Stimulated activated CD8-positive, alpha-beta memory T cell treated with anti-CD3 and anti-CD28 coated beads, Interleukin-12 subunit alpha, Interleukin-12 subunit beta, amount 100 ng/mL, for 1 hour (primary cell): ENCODE measurements around the gene SMG6.
"Not testable (repeated sequence)": the region's sequence is repeated elsewhere in the genome, so short reads cannot be mapped to it uniquely, and the experiment has no call there.

Experiments used
- DNase-seq: peaks from one replicate; pipeline ENCODE4 v3.0.0-alpha.2; 2020; ENCODE audit warnings: low read depth

The SMG6 gene

GRCh38 chr17:2263183-2264066 lies 40.2 kb downstream of the SMG6 start:
- no peak for DNase-seq

GRCh38 chr17:2262135-2262587 lies 41.4 kb downstream of the SMG6 start:
- no peak for DNase-seq

DNA sequence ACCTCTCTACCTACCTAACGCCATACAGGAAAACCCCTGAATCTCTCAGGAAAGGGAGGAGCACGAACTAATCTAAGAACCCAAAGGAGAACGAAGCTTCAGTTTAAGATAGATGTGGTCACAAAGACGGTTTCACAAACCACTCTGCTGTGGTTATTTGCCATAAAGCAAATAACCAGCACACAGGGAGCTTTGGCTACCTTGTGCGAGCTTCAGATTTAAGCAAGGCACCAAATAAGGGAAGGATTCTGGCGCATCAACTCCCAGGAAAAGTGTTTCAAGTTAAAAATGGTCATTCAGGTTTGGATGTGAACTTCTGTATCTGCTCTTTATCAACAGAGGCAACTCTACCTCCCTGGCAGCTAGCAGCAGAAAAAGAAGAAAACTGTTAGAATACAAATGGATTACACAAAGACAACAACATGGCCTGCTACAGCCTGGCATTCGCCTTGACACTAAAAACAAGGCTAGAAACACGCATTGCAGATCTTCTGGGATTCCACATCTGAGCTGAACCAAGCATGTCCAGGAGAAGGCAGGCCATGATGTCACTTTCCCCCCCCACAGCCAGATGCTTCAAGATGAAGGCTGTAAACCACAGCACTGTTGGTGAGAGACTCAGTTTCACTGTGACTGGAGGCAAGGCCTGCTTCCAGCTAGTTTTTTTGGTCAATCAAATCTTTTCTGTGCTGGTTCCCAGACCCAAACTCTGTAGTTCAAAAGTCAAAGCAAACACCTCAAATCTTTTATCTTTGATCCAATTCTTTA lies 43.6 kb downstream of the SMG6 start:
- no peak for DNase-seq

DNA sequence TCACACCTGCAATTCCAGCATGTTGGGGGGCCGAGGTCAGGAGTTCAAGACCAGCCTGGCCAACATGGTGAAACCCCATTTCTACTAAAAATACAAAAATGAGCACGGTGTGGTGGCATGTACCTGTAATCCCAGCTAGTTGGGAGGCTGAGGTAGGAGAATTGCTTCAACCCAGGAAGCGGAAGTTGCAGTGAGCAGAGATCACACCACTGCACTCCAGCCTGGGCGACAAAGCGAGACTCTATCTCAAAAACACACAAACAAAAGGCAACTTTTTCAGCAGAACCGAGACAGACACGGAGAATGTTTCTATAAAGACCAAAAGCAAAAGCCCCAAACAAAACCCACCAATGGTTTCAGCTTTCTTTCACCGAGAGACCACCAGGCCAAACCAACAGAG lies 44.8 kb downstream of the SMG6 start:
- not testable (repeated sequence) for DNase-seq

DNA sequence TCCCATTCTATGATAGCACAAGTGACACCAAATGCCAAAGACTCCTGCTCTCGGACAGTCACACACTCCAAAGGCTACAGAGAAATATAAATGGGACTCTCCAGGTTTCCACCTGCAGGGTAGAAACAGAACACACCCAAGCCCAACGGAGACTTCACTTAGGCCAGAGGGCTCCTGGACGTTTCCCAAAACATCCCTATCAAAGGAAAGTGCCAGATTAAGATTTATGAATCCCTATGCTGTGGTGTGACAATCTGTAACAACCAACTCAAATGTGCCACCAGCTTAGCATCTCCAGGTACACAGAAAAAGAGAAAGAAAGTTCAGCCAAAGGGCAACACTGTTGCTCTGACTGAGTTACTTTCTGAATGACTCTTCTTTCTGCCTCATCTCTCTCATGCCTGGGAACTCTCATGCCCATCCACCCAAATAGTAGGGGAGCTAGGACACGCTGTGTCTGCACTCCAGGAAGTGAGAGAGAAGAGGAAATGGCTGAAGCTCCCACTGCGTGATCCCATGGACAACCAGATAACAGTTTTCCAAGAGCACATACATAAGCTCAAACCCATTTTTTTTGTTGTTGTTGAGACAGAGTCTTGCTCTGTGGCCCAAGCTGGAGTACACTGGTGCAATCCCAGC lies 49.7 kb downstream of the SMG6 start:
- DNase-seq = no peak

GRCh38 chr17:2253362-2253761 lies 50.2 kb downstream of the SMG6 start:
- DNase-seq = no peak

DNA sequence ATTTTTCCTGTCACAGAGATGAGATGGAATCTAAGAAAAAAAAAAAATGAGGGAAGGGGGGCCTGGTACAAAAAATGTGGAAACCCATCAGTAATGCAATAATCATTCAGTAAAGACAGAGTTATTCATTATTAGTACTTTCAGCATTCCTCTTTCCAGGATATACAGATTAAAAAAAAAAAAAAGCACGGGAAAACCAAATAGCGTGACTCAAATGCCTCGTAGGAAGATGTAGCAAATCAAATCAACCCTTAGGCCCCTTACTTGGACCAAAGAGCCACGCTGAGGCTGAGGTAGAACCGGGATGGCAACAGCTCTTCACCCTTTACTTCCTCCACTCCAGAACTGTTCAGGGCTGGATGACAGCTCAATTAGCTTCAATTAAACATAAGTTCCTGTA lies 52.5 kb downstream of the SMG6 start:
- no peak for DNase-seq

DNA sequence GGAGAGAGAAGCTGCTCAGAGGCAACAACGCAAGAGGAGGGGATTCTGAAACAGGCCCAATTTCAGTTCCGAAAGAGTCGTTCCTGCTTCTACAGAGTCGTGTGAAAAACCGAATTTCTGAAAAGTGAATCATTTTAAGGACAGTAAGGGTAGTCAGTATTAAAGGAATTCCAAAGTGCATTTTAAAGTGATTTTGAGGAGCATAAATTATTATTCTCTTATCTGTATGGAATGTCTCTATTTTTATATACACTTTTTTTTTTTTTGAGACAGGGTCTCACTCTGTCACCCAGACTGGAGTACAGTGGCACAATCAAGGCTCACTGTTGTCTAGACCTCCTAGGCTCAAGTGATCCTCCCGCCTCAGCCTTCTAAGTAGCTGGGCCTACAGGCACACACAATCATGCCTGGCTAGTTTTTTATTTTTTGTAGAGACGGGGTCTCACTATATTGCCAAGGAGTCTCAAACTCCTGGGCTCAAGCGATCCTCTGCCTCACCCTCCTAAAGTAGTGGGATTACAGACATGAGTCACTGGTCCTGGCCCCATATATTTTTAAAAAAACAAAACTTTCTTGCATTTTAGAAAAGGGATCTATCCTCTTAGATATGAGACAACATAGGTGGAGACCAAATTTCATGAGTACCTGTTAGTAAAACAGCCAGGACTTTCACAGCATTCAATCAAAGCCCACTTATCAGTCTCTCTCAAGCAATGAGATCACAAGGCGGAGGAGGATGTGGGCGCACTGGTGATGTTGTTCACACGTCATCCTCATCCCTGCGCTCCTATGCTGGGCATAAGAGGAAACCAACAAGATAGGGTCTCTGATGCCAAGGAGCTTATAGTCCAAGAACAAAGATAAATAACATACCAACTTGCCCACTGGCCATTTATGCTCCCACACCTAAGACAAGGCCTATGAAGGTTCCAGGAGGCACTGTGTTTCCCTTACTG lies 53.2 kb downstream of the SMG6 start:
- DNase-seq = peak; percentile 20

- DNase-seq = no peak
Measured at GRCh38 chr17:2247005-2247404, 56.6 kb downstream of the SMG6 start.

DNA sequence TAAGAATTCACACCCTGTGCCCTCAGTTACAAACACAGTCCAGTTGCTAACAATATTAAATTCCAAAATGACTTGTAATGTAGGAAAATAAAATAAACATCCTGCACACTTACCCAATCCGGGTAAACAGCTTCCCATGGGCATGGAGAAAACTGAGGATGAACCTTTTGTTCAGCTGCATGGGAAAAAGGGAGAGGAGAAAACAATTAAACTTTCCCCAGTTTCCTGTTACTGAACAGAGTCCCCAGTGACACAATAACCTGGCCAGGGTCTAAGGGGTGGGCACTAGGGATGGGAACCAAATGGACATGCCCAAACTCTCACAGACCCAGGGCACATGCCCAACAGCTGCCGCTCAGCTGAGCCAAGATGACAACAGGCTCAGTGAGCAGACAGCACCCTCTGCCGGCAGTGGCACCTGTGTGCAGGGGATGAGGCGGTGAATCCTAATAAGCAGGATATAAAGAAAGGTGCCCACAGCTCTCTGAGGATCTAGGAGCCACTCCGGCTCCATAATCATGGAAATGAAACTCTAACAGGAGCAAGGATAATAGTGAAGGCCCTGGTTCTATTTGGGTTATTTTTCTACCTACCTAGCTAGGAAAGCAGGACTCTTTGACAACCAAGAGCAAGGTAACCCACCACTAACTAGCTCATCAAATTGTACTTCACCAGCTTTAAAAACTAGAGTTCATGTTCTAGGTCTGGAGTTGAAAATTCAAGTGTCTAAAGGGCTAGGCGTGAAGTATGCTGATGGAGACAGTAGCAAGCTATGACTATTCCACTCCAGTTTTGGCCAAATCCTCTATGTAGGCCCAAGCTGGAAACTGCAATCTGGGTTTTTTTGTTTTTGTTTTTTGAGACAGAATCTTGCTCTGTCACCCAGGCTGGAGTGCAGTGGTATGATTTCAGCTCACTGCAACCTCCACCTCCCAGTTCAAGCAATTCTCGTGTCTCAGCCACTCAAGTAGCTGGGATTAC lies 58.8 kb downstream of the SMG6 start:
- peak; percentile 76 for DNase-seq

- DNase-seq = no peak
Measured at GRCh38 chr17:2243953-2244352, 59.6 kb downstream of the SMG6 start.

DNA sequence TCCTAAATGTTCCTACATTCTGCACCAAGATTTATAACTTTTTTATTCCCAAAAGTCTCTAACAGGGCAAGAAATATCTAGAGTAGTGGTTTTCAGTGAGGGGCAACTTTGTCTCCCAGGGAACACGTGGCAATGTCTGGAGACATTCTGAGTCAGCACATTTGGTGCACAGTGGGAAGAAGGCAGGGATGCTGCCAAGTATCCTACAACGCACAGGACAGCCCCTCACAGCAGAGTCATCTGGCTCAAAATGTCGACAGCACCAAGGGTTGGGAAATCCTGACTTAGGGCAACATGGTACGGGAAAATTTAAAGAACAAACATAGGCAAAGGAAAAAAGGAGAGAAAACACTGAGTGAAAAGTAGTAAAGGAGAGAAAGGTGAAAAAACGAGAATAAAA lies 61.8 kb downstream of the SMG6 start:
- DNase-seq = no peak

DNA sequence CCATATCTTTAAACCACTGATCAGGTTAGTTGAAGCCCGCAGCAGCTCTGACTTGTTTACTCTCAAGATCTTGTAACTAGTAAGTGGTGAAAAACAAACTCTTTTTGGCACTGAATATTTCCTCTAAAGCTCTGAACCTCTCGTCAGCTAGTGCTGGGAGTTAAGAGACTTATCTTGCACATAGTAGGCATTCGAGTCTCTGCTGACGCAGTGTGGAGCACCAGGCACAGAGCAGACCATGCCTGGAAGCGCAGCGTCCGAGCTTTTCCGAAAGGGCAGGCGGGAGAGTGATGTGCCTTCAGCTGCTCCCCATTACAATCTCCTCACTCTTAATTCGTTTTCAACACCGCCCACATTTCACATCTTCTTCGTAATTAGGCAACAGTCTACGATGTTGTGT lies 63.0 kb downstream of the SMG6 start:
- no peak for DNase-seq

DNA sequence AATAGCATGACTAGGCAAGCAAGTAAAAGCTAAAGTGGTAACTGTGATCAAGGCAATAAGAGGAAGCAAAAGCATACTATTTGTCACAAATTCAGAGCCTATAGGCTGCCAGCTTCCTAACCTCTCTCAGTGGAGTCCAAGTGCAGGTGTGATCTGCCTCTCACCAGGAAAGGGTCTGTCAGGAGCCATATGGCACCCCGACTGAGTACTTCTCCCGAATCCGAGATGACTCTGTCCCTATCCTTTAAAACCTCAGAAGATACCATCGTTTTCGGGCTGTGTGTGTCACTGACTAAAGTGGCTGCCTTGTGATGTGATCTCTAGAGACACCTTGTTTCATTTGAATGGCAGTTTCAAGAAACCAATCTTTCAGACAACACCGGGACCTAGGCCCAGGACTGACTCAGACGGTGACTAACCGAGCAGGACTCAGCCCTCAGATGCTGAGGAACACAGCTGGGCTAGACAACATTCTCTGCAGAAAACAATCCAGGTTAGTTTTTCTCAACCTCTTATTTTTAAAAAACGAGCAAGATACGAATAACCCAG lies 63.6 kb downstream of the SMG6 start:
- DNase-seq = no peak

- DNase-seq = no peak
Measured at GRCh38 chr17:2239170-2239551, 64.4 kb downstream of the SMG6 start.

DNA sequence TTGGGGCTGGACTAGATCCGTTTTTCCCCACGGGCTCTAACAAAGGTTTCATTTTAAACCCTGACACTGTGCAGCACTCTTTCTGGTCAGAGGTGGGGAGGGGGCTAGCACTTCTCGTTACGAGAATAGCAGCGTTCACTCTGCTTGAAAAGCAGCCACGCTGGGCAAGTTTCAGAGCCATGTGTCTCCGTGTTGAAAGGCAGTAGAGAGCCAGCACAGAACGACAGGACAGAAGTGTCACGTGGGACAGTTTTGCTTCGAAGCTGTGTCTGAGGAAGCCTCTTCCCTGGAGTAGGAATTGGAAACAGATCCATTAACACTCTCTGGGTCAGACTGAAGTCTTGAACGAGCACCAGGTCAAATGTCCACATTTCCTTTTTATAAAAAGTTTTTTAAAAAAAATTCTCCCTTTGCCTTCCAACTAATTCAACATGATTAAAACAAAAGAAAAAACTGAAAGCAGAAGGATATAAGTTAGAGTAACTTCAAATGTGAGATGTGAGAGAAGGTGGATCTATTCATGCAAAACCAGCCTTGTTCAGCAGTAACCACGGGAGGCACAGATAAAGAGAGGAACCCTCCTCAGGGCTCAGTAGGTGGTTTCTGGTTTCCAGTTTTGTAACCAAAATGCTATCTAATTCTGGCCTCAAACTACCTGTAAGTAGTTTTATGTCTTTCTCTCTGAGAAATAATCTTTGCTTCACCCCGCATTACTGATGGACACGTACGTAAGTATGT lies 65.0 kb downstream of the SMG6 start:
- DNase-seq = no peak

GRCh38 chr17:2237950-2238349 lies 65.6 kb downstream of the SMG6 start:
- no peak for DNase-seq

GRCh38 chr17:2237521-2237921 lies 66.1 kb downstream of the SMG6 start:
- DNase-seq = no peak

DNA sequence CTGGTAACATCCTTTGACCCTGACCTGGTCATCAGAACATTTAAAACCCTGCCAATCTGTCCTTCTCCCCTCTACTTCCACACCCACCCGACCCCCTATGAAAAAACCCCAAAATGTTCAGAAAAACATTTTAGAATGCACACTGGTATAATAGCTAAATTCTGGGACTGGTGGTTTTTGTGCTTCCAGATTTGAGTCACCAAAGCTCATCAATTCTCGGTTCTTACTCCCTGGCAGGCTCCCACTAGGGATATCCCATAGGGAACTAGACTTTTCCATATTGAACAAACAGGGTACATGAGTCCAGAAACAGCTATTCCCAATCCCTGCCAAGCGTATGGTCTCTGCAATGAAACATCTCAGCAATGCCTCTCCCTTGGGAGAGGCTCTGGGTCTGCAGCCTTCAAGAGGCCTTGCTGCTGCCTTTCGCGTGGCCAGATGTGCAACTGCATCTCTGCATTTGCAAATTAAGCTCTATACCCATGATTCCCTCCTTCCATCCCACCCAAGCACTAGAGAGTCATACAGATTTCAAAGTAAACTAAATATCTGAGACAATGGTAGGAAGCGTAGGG lies 67.7 kb downstream of the SMG6 start:
- DNase-seq = no peak
